Hepatic stellate cell (primary cell): Measurements from ENCODE around the gene PAK5.

Experiments used
- DNase-seq: peaks from one replicate; pipeline ENCODE4 v3.0.0; 2011; ENCODE audit warnings: low spot score

PAK5 gene

DNA sequence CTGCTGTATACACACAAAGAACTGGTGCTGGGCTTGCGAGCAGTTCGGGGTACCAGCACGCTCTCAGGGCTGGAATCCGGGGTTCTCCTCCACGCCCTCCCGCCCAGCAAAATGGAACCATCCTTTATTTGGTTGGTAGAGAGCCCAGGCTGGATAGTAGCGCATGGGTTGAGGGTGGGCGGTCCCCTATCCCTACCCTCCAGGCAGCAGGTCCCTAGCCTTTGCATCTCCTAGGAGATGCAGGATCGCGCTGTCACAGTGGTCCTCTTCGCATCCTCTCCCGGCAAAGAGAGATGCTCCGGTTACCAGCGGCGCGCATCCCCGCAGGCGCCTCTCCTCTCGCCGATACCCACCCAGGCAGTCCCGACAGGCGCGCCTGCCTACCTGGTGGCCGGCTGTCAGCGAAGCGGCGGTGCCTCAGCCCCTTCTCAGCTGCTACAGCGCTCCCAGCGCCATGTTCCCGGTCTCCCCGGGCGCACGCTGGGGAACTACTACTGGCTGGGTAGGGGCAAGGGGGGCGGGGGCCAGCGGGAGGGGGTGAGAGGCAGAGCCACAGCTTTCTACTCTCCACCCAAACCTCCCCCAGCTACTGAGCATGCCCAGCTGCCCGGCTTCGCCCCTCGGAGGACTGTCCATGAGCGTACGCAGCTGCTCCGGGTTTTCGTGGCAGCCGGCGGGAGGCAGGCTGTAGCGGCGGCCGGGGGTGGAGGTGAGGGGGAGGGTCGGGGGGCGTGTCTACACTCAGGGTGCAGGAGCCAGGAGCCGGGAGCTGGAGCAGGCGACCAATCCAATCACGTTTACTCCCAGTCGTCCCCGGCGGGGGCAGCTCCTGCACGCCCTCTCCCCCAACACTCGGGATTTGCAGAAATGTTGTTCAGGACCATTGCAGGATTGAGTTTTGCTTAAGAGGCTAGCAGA is at the start of gene PAK5:
Gene PAK5 (minus strand): TSS at position 699 of the 918 bp plus-strand sequence. CDS start 194,748 bp downstream, outside the sequence.
- DNase-seq: no peak

GRCh38 chr20:9887706-9888105 is 48.8 kb upstream of the PAK5 start:
- no peak for DNase-seq

DNA sequence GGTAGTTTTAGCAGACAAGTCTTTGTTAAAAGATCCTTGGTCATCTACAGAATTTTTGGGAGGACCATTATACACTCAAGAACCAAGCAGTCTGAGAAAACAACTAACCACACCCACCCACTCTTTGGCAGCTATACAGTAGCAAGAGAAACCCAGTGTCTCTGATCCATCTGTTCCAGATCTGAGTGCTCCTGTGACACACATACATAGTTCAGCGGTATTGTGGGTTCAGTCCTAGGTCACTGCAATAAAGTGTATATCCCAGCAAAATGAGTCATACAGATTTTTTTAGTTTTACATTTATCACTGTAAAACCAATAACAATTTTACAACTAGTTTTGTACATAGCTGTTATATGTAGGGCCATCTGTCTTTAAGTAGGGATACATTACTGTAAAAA is 47.4 kb upstream of the PAK5 start:
- DNase-seq: no peak

GRCh38 chr20:9884666-9885065 is 45.8 kb upstream of the PAK5 start:
- peak; percentile 1 for DNase-seq

- DNase-seq: no peak
Measured at GRCh38 chr20:9884061-9884460, 45.2 kb upstream of the PAK5 start.

DNA sequence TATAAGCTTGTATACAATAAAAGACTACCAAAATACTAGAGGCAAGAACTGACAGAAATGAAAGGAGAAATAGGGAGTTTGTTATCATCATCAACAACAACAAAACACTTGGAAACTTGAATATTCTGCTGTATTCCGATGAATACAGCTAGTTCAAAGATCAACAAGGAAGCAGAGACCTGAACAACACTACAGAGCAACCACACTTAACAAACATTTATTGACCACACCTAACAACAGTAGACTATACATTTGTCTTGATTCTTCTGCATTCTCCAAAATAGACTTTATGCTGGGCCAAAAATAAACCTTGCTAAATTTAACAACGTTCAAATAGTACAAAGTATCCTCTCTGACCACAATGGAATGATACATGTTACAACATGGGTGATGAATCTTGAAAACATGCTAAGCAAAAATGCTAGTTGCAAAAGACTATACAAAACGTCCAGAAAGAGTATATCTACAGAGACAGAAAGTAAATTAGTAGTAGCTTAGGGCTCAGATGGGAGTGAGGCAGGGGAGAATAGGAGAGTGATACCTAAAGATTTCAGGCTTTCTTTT is 39.1 kb upstream of the PAK5 start:
- no peak for DNase-seq

- no peak for DNase-seq
Measured at GRCh38 chr20:9867196-9867980, 28.5 kb upstream of the PAK5 start.

DNA sequence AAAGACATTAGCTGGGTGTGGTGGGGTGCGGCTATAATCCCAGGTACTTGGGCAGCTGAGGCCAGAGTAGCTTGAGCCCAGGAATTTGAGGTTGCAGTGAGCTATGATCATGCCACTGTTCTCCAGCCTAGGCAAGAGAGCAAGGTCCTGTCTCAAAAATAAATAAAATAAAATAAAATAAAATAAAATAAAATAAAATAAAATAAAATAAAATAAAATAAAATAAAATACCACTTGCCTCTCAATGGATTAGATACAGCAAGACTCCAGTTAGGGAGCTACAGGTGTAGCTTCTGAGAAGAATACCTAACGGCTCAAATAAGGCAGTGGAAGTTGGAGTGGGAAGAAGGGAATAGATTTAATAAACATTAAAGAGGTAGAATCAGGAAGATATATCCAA is 13.7 kb upstream of the PAK5 start:
- DNase-seq: no peak

DNA sequence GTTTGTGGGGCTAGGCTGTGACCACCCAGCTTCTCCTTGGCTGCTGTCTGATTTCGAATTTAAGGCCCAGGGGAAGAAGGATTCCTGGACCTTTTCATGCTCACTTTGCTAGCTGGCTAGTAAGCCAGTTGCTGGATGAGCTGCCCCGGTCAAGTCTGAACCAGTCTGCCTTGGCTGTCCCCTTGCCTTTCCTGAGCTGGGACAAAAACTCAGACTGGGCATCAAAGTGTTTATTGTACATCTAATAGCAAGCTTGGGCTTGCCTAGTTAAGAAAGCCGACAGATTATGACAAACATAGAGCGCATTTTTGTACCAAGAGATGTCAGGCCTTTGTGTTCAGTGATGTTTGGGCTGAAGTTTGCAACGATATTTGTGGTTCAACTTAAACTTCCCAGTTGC is 750 bp upstream of the PAK5 start:
- no peak for DNase-seq

DNA sequence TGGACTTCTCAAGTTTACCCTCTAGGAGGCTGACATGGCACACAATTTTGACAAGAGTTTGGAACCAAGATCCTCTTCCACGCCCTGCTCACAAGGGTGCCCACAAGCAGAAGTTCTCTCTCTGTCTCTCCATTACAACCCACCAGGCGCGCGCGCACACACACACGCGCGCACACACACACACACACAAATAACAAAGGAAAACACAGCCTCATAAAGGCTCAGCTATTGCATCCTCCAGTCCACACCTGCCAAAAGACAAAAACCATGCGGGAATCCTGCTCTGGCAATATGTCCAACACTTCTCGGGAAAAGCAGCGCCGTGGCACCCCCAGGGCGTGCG is 870 bp downstream of the PAK5 start:
- no peak for DNase-seq

- DNase-seq: no peak
Measured at GRCh38 chr20:9837634-9838033, 1.2 kb downstream of the PAK5 start.

DNA sequence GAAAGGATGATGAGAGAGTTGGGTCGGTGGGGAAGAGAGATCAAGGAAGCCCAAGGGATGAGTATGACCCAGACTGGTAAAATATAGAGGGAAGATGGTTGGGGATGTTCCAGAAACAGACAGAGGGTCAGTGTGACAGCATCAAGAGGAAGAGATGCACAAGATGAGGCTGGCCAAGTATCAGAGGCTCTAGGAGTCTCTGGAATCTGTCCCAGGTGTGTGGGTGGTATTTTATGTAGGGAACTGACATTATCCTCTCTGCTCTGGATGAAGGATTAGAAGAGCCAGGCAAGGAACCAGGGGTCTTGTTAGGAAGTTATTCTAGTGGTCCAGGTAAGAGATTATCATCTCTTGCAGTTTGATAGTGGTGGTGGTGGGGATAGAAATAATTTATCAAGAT is 3.6 kb downstream of the PAK5 start:
- no peak for DNase-seq

DNA sequence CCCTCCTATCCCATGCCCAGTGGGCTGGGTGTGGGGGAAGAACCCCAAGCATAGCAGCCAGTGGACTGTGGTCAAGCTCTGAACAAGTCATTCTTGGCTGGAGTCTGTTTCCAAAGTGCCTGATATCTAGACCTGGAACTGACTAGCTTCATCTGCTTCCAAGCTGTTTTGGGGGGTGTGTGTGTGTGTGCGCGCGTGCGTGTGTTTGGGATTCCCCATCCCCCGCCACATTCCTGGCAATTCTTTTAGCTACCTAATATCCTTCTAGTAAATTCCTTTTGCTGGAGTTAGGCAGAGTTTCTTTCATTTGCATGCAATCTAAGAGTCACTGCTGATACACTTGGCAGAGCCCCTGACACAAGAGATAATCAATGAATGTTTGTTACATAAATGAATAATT is 7.8 kb downstream of the PAK5 start:
- no peak for DNase-seq

DNA sequence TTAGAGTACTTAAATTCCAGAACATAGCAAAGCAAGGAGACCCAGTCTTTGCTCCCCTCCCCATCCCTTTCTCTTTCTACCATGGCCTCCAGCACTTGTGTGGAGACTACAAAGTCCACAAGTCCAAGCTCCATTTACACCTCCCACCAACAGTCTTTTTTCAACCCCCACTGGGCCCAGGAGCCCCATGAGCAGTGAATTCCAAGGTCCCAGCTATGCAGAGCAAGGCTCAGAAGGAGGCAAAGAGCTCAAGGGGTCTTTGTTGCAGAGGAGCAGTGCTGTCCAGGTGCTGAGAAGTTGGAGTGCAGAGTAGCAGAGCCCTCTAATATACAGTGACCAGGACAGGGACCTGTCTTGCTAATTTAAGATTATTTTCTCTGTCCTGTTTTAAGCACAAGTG is 9.0 kb downstream of the PAK5 start:
- DNase-seq: no peak

- DNase-seq: no peak
Measured at GRCh38 chr20:9817654-9818053, 21.2 kb downstream of the PAK5 start.

GRCh38 chr20:9815632-9816031 is 23.2 kb downstream of the PAK5 start:
- DNase-seq: no peak

DNA sequence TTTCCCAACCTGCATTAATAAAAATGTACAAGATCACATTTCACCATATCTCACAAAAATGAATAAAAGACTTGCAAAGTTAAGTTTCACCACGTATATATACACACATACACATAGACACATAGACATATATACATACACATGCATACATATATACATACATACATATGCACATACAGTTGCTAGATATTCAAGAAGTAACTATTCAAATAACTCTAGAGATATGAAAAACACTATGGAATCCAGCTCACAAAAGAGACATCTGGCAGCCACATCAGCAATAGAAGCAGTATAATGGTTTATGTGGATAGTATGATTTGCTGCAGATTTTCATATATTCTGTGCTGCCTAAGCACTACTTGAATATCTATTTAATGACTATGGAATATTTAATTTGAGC is 28.1 kb downstream of the PAK5 start:
- no peak for DNase-seq

- DNase-seq: no peak
Measured at GRCh38 chr20:9809271-9809670, 29.6 kb downstream of the PAK5 start.

DNA sequence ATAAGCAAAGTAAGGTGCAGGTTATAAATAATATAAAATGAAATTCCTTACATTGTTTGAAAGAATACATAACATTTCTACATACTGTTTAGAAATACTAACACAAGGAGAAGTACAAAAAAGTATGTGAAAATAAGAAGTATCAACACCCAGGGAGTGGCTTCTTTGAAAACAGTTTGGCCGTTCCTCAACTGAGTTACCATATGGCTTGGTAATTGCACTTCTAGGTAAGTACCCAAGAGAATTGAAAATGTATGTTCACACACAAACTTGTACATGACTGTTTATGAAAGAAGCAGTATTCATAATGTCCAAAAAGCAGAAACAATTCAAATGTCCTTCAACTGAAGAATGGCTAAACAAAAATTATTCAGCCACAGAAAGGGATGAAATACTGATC is 30.7 kb downstream of the PAK5 start:
- no peak for DNase-seq

DNA sequence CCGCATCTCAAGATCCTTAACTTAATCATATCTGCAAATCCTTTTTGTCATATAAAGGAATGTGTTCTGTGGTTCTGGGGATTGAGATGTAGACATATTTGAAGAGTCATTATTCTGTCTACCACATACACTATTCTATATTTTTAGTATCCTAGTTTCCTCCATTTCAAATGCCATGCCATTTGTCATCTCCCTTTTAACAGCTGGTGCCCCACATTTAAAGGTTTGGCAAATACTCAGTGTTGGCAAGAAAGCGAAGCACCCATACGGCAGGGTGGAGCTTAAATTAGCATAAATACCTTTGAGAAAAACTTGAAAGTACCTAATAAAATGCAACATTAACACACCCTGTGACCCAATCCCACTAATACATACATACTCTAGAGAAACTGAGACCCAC is 31.7 kb downstream of the PAK5 start:
- no peak for DNase-seq

GRCh38 chr20:9800421-9800820 is 38.5 kb downstream of the PAK5 start:
- DNase-seq: no peak

- no peak for DNase-seq
Measured at GRCh38 chr20:9794831-9795230, 44.0 kb downstream of the PAK5 start.

DNA sequence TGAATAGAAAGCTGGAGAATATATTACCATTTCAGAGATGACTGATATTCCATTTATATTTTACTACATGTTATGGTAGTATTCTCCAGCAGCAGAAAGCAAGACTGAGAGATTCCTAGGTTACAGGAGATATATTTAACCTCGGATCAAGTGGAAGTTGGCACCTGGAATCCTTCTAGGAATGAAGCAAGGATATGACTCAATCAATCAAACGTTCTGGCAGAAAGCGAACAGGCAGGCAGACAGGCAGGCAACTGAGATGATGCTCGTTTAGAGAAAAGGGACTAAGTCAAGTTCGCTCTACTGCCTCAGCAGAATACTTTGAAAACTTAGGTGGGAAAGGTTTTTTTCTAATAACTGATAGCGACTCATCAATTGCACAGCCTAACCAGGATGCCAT is 46.2 kb downstream of the PAK5 start:
- no peak for DNase-seq
